ENCODE measurements around the gene GALNT2. TPM values are rescaled to one million over a fixed set of nuclear protein-coding genes. Genes with fewer than 3 reads are reported as not detected.

GALNT2 gene
- total and polyA plus RNA-seq, 2 donors (not counting 1 experiment from before 2014, with no cell fraction given) = 19.0 to 184 TPM

GRCh38 chr1:230279583-230279945, 212.5 kb downstream of the GALNT2 start:
- H3K27ac Mint-ChIP-seq = peak overlapping the region; percentile 56

More at GRCh38 chr1:230279583-230279945, 212.5 kb downstream of the GALNT2 start:
- peak overlapping the region in 1 of 2 donors; percentile 48 for H3K27ac ChIP-seq (ENCODE audit: low read length in 2 of 2)
- peaks cover 67 to 71% of the 10 kb centered on the region in 2 donors for H3K4me1 ChIP-seq (ENCODE audit: control insufficient read depth in 2 of 2, insufficient read depth in 2 of 2, low read length in 2 of 2)
- no peak for TF ChIP-seq CTCF (IDR thresholded peaks at IDR 0.05)
- no peak for TF ChIP-seq EZH2 (IDR thresholded peaks at IDR 0.05; ENCODE audit: borderline replicate concordance, insufficient read depth, low read depth, low read length, poor library complexity, severe bottlenecking)
- peak overlapping the region in 3 of 5 experiments; percentile 8 to 15 (median 13) for H3K4me3 ChIP-seq (ENCODE audit: control extremely low read depth in 1 of 5, extremely low read depth in 1 of 5, insufficient read depth in 1 of 5, low read depth in 2 of 5, low read length in 4 of 5)
- no peaks in the 10 kb centered on the region for H3K79me2 ChIP-seq (ENCODE audit: control insufficient read depth, insufficient read depth, low read length)
- H3K4me1 Mint-ChIP-seq = peaks cover 78% of the 10 kb centered on the region
- ChIA-PET CTCF (interaction anchor here (0.7 to 1.6 kb wide), 4 partner anchors 29 to 618 kb away, joined by 3 to 5 read pairs (median 3); no protein-coding TSS in a partner anchor), POLR2A (no interaction called here)
- ATAC-seq (ENCODE audit: low read depth) (no peak), DNase-seq (no peak)
- H2AFZ ChIP-seq (ENCODE audit: insufficient read depth, low read depth, low read length, poor library complexity, severe bottlenecking) = peak overlapping the region; percentile 49
- peak overlapping the region; percentile 68 for H3K4me2 ChIP-seq (replicated peaks; ENCODE audit: low read depth, low read length, poor library complexity, severe bottlenecking)
- H3K27me3 Mint-ChIP-seq = no peaks in the 10 kb centered on the region
- peaks cover 1 to 17% of the 10 kb centered on the region in 2 experiments for H3K36me3 ChIP-seq (replicated peaks in 1 of 2; ENCODE audit: control extremely low read depth in 1 of 2, control insufficient read depth in 1 of 2, extremely low read depth in 1 of 2, insufficient read depth in 2 of 2, low read length in 1 of 2)
- no peak overlapping the region for H3K9ac ChIP-seq (ENCODE audit: low read length)
- no peaks in the 10 kb centered on the region for H3K9me3 ChIP-seq (ENCODE audit: control extremely low read depth in 1 of 3, control insufficient read depth in 2 of 3, insufficient read depth in 1 of 3, low read length in 2 of 3)
- WGBS (ENCODE audit: insufficient coverage) = 71% methylated on average over 19 of the region's 24 CpGs
- no peaks in the 10 kb centered on the region for H3K27me3 ChIP-seq (replicated peaks in 1 of 4; ENCODE audit: control extremely low read depth in 1 of 4, control insufficient read depth in 3 of 4, insufficient read depth in 4 of 4, low read length in 3 of 4)
- H4K20me1 ChIP-seq (ENCODE audit: control insufficient read depth, insufficient read depth, low read length, poor library complexity, severe bottlenecking) = no peaks in the 10 kb centered on the region
- intact Hi-C loops (cut with micrococcal nuclease) = loop anchor here (10.0 kb wide), 1 partner anchor 215 kb away; the partner anchor contains the start of gene GALNT2
- peak overlapping the region; percentile 37 for H3K4me3 Mint-ChIP-seq
- no peaks in the 10 kb centered on the region for H3K9me3 Mint-ChIP-seq (ENCODE audit: insufficient read depth)
